Suprapubic skin (tissue), 4 donors: ENCODE results near the gene BCL6B. TPM values are rescaled to one million over a fixed set of nuclear protein-coding genes. Genes with fewer than 3 reads are reported as not detected.

Source experiments
- DNase-seq, 2 donors: peaks; one replicate each; pipeline ENCODE4 v3.0.0-alpha.2; 2019; ENCODE audit warnings: low spot score in 2 of 2
- H3K27ac ChIP-seq: fragments of 200-600 bp; sonication (generic); one replicate; pipeline ENCODE4 v1.5.1; 2019
- H3K27me3 ChIP-seq: fragments of 200-600 bp; sonication (generic); one replicate; pipeline ENCODE4 v1.5.1; 2019
- H3K36me3 ChIP-seq: fragments of 200-600 bp; sonication (generic); one replicate; pipeline ENCODE4 v1.5.1; 2019
- H3K4me1 ChIP-seq: fragments of 200-600 bp; sonication (generic); one replicate; pipeline ENCODE4 v1.5.1; 2019
- H3K4me3 ChIP-seq: fragments of 200-600 bp; sonication (generic); one replicate; pipeline ENCODE4 v1.5.1; 2019; ENCODE audit warnings: mild to moderate bottlenecking
- H3K9me3 ChIP-seq: fragments of 200-600 bp; sonication (generic); one replicate; pipeline ENCODE4 v1.5.1; 2019
- CTCF ChIP-seq, 2 donors: fragments of 200-600 bp in 1 of 2; fragments of 450-650 bp in 1 of 2; sonication (generic) in 1 of 2; IDR thresholded peaks; one replicate each; pipeline ENCODE4 v1.5.1; 2016 to 2019; ENCODE audit warnings: antibody characterized with exemption in 2 of 2, mild to moderate bottlenecking in 1 of 2, moderate library complexity in 1 of 2
- EP300 ChIP-seq: sonication (generic); formaldehyde crosslinking; IDR thresholded peaks from one replicate; pipeline ENCODE4 v1.6.1; 2017; ENCODE audit warnings: antibody characterized with exemption
- POLR2A ChIP-seq, 2 donors: fragments of 450-650 bp; IDR thresholded peaks; one replicate each; pipeline ENCODE4 v1.6.1; 2017; ENCODE audit warnings: antibody characterized with exemption in 2 of 2, mild to moderate bottlenecking in 2 of 2, moderate library complexity in 2 of 2
- POLR2AphosphoS5 ChIP-seq, 3 donors: sonication (generic); formaldehyde crosslinking; IDR thresholded peaks; one replicate each; pipeline ENCODE4 v1.6.1; 2017; ENCODE audit warnings: antibody characterized with exemption in 3 of 3
- WGBS: methylation state at CpG from one replicate; pipeline ENCODE4 v1.1.5; 2018; 5-methylcytosine and 5-hydroxymethylcytosine counted together
- total RNA-seq, 4 donors: library from RNA; depleted of rRNA; stranded (reverse); fragments of >200 nt; gene quantifications; one replicate each; pipeline ENCODE4 v1.1.0, GENCODE V29; 2016

Gene BCL6B
- total RNA-seq, 4 donors from 2014 or later, result 1.6 to 3.1 (median 1.8) TPM

GRCh38 chr17:7056386-7056785 lies 33.5 kb downstream of the BCL6B start:
- no peaks in the 10 kb centered on the region for H3K27me3 ChIP-seq
- no peak overlapping the region for H3K27ac ChIP-seq
- peaks cover 6% of the 10 kb centered on the region for H3K4me1 ChIP-seq
- no peak overlapping the region for H3K4me3 ChIP-seq
- WGBS, result 68% methylated on average over 4 of the region's 4 CpGs
- H3K9me3 ChIP-seq, result no peaks in the 10 kb centered on the region
- TF ChIP-seq POLR2A (IDR thresholded peaks at IDR 0.05) (no peak), POLR2AphosphoS5 (IDR thresholded peaks at IDR 0.05) (no peak), EP300 (no peak)
- no peaks in the 10 kb centered on the region for H3K36me3 ChIP-seq
- DNase-seq, result no peak

GRCh38 chr17:7058831-7059447 lies 36.1 kb downstream of the BCL6B start:
- WGBS, result 51% methylated on average over 7 of the region's 7 CpGs
- Histone ChIP-seq H3K36me3 (no peaks in the 10 kb centered on the region), H3K27me3 (no peaks in the 10 kb centered on the region), H3K4me1 (peaks cover 6% of the 10 kb centered on the region), H3K27ac (no peak overlapping the region), H3K4me3 (no peak overlapping the region), H3K9me3 (no peaks in the 10 kb centered on the region)
- TF ChIP-seq POLR2A (IDR thresholded peaks at IDR 0.05) (no peak), CTCF (IDR thresholded peaks at IDR 0.05) (no peak), EP300 (no peak), POLR2AphosphoS5 (IDR thresholded peaks at IDR 0.05) (no peak)
- DNase-seq, result no peak

- Histone ChIP-seq H3K27me3 (peaks cover under 1% of the 10 kb centered on the region), H3K36me3 (no peaks in the 10 kb centered on the region), H3K9me3 (no peaks in the 10 kb centered on the region), H3K27ac (no peak overlapping the region), H3K4me1 (peaks cover 6% of the 10 kb centered on the region), H3K4me3 (no peak overlapping the region)
- DNase-seq, result no peak
- TF ChIP-seq EP300, result no peak
- TF ChIP-seq CTCF (IDR thresholded peaks at IDR 0.05), result no peak
- no peak for TF ChIP-seq POLR2AphosphoS5 (IDR thresholded peaks at IDR 0.05)
- no peak for TF ChIP-seq POLR2A (IDR thresholded peaks at IDR 0.05)
- WGBS, result 28% methylated on average over 6 of the region's 6 CpGs
Measured at GRCh38 chr17:7060165-7060891, 37.5 kb downstream of the BCL6B start.

DNA sequence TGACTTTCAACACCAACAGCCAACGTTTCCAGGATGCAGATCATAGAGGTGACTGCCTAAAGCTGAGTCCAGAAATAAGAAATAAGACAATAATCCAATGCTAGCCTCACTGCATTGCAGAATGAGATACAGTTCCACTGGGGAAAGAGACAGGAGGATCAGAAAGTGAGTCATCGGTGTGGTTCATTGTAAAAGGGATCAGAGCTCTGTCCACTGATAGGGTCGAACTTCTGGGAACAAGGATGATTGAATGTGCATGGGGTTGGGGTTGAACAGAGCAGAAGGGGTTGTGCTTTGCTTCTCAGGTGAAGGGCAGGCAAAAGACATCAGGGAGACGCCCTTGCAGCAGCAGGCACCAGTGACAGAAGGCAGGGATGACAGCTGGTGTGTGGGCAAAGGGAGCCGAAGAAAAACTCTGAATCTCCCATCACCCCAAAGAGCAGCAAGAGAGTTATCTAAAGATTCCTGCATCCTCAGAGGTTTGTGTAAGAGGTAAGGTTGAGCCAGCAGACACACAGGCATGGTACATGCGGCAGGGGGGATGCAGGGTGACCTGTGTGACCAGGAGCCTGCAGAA lies 40.8 kb downstream of the BCL6B start:
- DNase-seq, result no peak
- Histone ChIP-seq H3K4me1 (peaks cover 6% of the 10 kb centered on the region), H3K27me3 (peaks cover 3% of the 10 kb centered on the region), H3K27ac (no peak overlapping the region), H3K36me3 (no peaks in the 10 kb centered on the region), H3K9me3 (peaks cover 9% of the 10 kb centered on the region), H3K4me3 (no peak overlapping the region)
- TF ChIP-seq POLR2AphosphoS5 (IDR thresholded peaks at IDR 0.05) (no peak), POLR2A (IDR thresholded peaks at IDR 0.05) (no peak), CTCF (IDR thresholded peaks at IDR 0.05) (no peak), EP300 (no peak)
- WGBS, result 70% methylated on average over 6 of the region's 6 CpGs

- 21% methylated on average over 3 of the region's 4 CpGs for WGBS
- Histone ChIP-seq H3K27me3 (peaks cover 3% of the 10 kb centered on the region), H3K27ac (no peak overlapping the region), H3K4me3 (no peak overlapping the region), H3K9me3 (peaks cover 9% of the 10 kb centered on the region), H3K36me3 (no peaks in the 10 kb centered on the region), H3K4me1 (peaks cover 6% of the 10 kb centered on the region)
- DNase-seq, result no peak
- TF ChIP-seq POLR2A (IDR thresholded peaks at IDR 0.05), result no peak
- TF ChIP-seq CTCF (IDR thresholded peaks at IDR 0.05), result no peak
- TF ChIP-seq EP300, result no peak
- no peak for TF ChIP-seq POLR2AphosphoS5 (IDR thresholded peaks at IDR 0.05)
Measured at GRCh38 chr17:7064261-7064660, 41.4 kb downstream of the BCL6B start.
